Measurements from ENCODE around the gene FEM1C. TPM values are rescaled to one million over a fixed set of nuclear protein-coding genes. Genes with fewer than 3 reads are reported as not detected.

The FEM1C gene
- total RNA-seq, 1 donor from 2014 or later: 28.7 TPM

GRCh38 chr5:115555084-115555633 is 10.6 kb upstream of the FEM1C start:
- H4K20me1 ChIP-seq (ENCODE audit: low read depth): no peaks in the 10 kb centered on the region
- no peaks in the 10 kb centered on the region for H3K79me2 ChIP-seq (ENCODE audit: low read depth)
- H3K4me3 Mint-ChIP-seq: no peak overlapping the region
- H3K27ac Mint-ChIP-seq: no peak overlapping the region
- no peak overlapping the region for H3K4me2 ChIP-seq
- no peaks in the 10 kb centered on the region for H3K27me3 Mint-ChIP-seq (ENCODE audit: insufficient read depth, low read depth)
- no peaks in the 10 kb centered on the region for H3K4me1 ChIP-seq
- TF ChIP-seq EZH2phosphoT487 (IDR thresholded peaks at IDR 0.05) (no peak), EZH2 (IDR thresholded peaks at IDR 0.05) (no peak), CTCF (IDR thresholded peaks at IDR 0.05) (no peak)
- H3K9me3 Mint-ChIP-seq: no peaks in the 10 kb centered on the region
- no peak overlapping the region for H3K27ac ChIP-seq
- no peak for DNase-seq (ENCODE audit: low spot score)
- H3K9ac ChIP-seq: no peak overlapping the region
- H3K27me3 ChIP-seq: no peaks in the 10 kb centered on the region
- no peaks in the 10 kb centered on the region for H3F3A ChIP-seq (ENCODE audit: low read depth)
- H3K36me3 ChIP-seq: no peaks in the 10 kb centered on the region
- H3K36me3 Mint-ChIP-seq: no peaks in the 10 kb centered on the region
- H3K4me3 ChIP-seq: no peak overlapping the region
- H3K4me1 Mint-ChIP-seq: peaks cover 11% of the 10 kb centered on the region
- H2AFZ ChIP-seq (replicated peaks): no peak overlapping the region
- no peaks in the 10 kb centered on the region for H3K9me3 ChIP-seq (ENCODE audit: low read depth)

DNA sequence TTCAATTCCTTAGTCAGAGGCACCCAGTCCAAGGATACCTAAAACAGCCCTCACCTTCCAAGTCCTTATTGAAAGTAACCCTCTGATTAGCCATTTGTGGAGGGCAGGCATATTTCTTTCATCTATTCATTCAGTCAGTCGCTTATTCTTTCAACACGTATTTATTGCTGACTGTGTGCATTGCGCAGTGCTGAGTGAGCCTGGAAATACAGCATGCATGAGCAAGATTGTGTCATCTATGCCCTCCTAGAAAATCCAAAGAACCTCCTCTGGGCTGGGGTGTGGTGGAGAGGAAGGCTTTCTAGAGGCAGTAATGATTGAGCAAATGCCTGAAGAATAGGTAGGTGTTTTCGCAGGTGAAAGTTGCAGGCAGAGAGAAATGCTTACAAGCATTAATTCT is 8.5 kb upstream of the FEM1C start:
- H3K27ac Mint-ChIP-seq: no peak overlapping the region
- Histone ChIP-seq H3K4me1 (no peaks in the 10 kb centered on the region), H3K9me3 (ENCODE audit: low read depth) (no peaks in the 10 kb centered on the region), H3K4me2 (no peak overlapping the region), H3K27ac (no peak overlapping the region), H3K4me3 (no peak overlapping the region), H3F3A (ENCODE audit: low read depth) (no peaks in the 10 kb centered on the region), H2AFZ (replicated peaks) (no peak overlapping the region), H3K36me3 (no peaks in the 10 kb centered on the region), H3K27me3 (no peaks in the 10 kb centered on the region), H4K20me1 (ENCODE audit: low read depth) (no peaks in the 10 kb centered on the region), H3K79me2 (ENCODE audit: low read depth) (no peaks in the 10 kb centered on the region), H3K9ac (no peak overlapping the region)
- H3K9me3 Mint-ChIP-seq: no peaks in the 10 kb centered on the region
- H3K4me1 Mint-ChIP-seq: peaks cover 12% of the 10 kb centered on the region
- TF ChIP-seq EZH2phosphoT487 (IDR thresholded peaks at IDR 0.05): no peak
- TF ChIP-seq EZH2 (IDR thresholded peaks at IDR 0.05): no peak
- no peak for TF ChIP-seq CTCF (IDR thresholded peaks at IDR 0.05)
- no peaks in the 10 kb centered on the region for H3K36me3 Mint-ChIP-seq
- H3K4me3 Mint-ChIP-seq: no peak overlapping the region
- no peaks in the 10 kb centered on the region for H3K27me3 Mint-ChIP-seq (ENCODE audit: insufficient read depth, low read depth)
- no peak for DNase-seq (ENCODE audit: low spot score)

- no peaks in the 10 kb centered on the region for H3F3A ChIP-seq (ENCODE audit: low read depth)
- no peaks in the 10 kb centered on the region for H4K20me1 ChIP-seq (ENCODE audit: low read depth)
- TF ChIP-seq EZH2phosphoT487 (IDR thresholded peaks at IDR 0.05) (no peak), CTCF (IDR thresholded peaks at IDR 0.05) (no peak), EZH2 (IDR thresholded peaks at IDR 0.05) (no peak)
- H2AFZ ChIP-seq (replicated peaks): no peak overlapping the region
- no peak overlapping the region for H3K4me3 Mint-ChIP-seq
- no peak overlapping the region for H3K27ac ChIP-seq
- H3K9me3 ChIP-seq (ENCODE audit: low read depth): no peaks in the 10 kb centered on the region
- H3K4me3 ChIP-seq: no peak overlapping the region
- H3K36me3 Mint-ChIP-seq: no peaks in the 10 kb centered on the region
- no peaks in the 10 kb centered on the region for H3K79me2 ChIP-seq (ENCODE audit: low read depth)
- DNase-seq (ENCODE audit: low spot score): no peak
- H3K4me1 Mint-ChIP-seq: peaks cover 4% of the 10 kb centered on the region
- no peaks in the 10 kb centered on the region for H3K27me3 ChIP-seq
- no peaks in the 10 kb centered on the region for H3K27me3 Mint-ChIP-seq (ENCODE audit: insufficient read depth, low read depth)
- H3K4me1 ChIP-seq: no peaks in the 10 kb centered on the region
- H3K9me3 Mint-ChIP-seq: no peaks in the 10 kb centered on the region
- H3K4me2 ChIP-seq: no peak overlapping the region
- H3K36me3 ChIP-seq: no peaks in the 10 kb centered on the region
- no peak overlapping the region for H3K27ac Mint-ChIP-seq
- H3K9ac ChIP-seq: no peak overlapping the region
These were observed 6.8 kb upstream of the FEM1C start for GRCh38 chr5:115551415-115551814.

Data from neural progenitor cell (in vitro differentiated cells).